Measurements from ENCODE around the gene FBXL3. TPM values are rescaled to one million over a fixed set of nuclear protein-coding genes. Genes with fewer than 3 reads are reported as not detected.

FBXL3 gene
- total and polyA plus RNA-seq, 2 of the 4 experiments (the other 2 are of a cell fraction): 15.3 to 43.6 TPM

DNA sequence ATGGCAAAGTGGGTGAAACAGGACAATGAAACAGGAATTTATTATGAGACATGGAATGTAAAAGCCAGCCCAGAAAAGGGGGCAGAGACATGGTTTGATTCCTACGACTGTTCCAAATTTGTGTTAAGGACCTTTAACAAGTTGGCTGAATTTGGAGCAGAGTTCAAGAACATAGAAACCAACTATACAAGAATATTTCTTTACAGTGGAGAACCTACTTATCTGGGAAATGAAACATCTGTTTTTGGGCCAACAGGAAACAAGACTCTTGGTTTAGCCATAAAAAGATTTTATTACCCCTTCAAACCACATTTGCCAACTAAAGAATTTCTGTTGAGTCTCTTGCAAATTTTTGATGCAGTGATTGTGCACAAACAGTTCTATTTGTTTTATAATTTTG, 26.5 kb downstream of the FBXL3 start:
- no peak overlapping the region for H2BK20ac ChIP-seq (ENCODE audit: low read depth, low read length)
- no peak overlapping the region for H2AK5ac ChIP-seq (ENCODE audit: low read depth, low read length)
- no peak overlapping the region for H4K8ac ChIP-seq (ENCODE audit: low read depth in 2 of 2, low read length in 2 of 2)
- ChIA-PET CTCF (interaction anchor here (0.7 kb wide), 1 partner anchor 332 kb away, joined by 3 read pairs; no protein-coding TSS in a partner anchor), POLR2A (ENCODE audit: unreplicated experiment) (no interaction called here)
- H3K9me1 ChIP-seq (ENCODE audit: insufficient read depth, low read length): peaks cover 3% of the 10 kb centered on the region; the same call in 1 of the 2 replicates
- DNase-seq (no peak), ATAC-seq (ENCODE audit: low read depth) (no peak)
- intact Hi-C loops (cut with micrococcal nuclease): no loop called here
- no peak overlapping the region for H3K4me3 ChIP-seq (ENCODE audit: insufficient read depth, low read depth, low read length)
- H2AK9ac ChIP-seq (replicated peaks; ENCODE audit: low read depth, low read length, poor library complexity): no peak overlapping the region
- in situ Hi-C loops (cut with MboI; ENCODE audit: low sequenced_read_pairs): no loop called here
- H3K36me3 ChIP-seq (ENCODE audit: control insufficient read depth, insufficient read depth, low read length): peaks cover 20% of the 10 kb centered on the region
- no peak overlapping the region for H3K14ac ChIP-seq (replicated peaks; ENCODE audit: low read depth, low read length)
- BruUV-seq (replicated peaks): no TSS peak
- H3K4me1 ChIP-seq (ENCODE audit: control insufficient read depth, insufficient read depth, low read length): no peaks in the 10 kb centered on the region
- peaks cover 3% of the 10 kb centered on the region; the same call in 1 of the 2 replicates for H4K20me1 ChIP-seq (ENCODE audit: insufficient read depth, low read length)
- H4K5ac ChIP-seq (ENCODE audit: low read depth, low read length): no peak overlapping the region
- no peak overlapping the region for H3K23ac ChIP-seq (ENCODE audit: low read depth, low read length)
- H4K91ac ChIP-seq (ENCODE audit: insufficient read depth, low read depth, low read length): no peak overlapping the region
- H3K27me3 ChIP-seq (ENCODE audit: control insufficient read depth, insufficient read depth, low read length): no peaks in the 10 kb centered on the region
- TF ChIP-seq BHLHE40 (IDR thresholded peaks at IDR 0.05; ENCODE audit: low read depth, low read length): no peak
- no peaks in the 10 kb centered on the region for H3K9me3 ChIP-seq (ENCODE audit: control insufficient read depth, insufficient read depth, low read length)
- no peak overlapping the region for H3K4ac ChIP-seq (ENCODE audit: low read depth, low read length)
- H3K79me1 ChIP-seq (ENCODE audit: low read depth in 1 of 2, low read length in 2 of 2): peaks cover 10 to 22% of the 10 kb centered on the region in 2 experiments
- H2BK5ac ChIP-seq (ENCODE audit: low read depth, low read length, poor library complexity, severe bottlenecking): no peak overlapping the region
- no CpG with 5 or more reads among the region's 1 CpG for WGBS, 2 experiments (ENCODE audit: extremely low coverage in 2 of 2, insufficient read length in 1 of 2)
- no peak overlapping the region for H3K9ac ChIP-seq (ENCODE audit: low read depth, low read length)
- no peak overlapping the region for H3K4me2 ChIP-seq (ENCODE audit: low read depth, low read length)
- no peak overlapping the region for H3K56ac ChIP-seq (ENCODE audit: extremely low read depth, insufficient read depth, low read length)
- no peak overlapping the region for H3K27ac ChIP-seq (ENCODE audit: insufficient read depth, low read length)
- no peak overlapping the region for H3K18ac ChIP-seq (ENCODE audit: low read depth, low read length)
- no peak overlapping the region for H2BK15ac ChIP-seq (ENCODE audit: low read depth, low read length)
- H2AFZ ChIP-seq (replicated peaks; ENCODE audit: low read length, poor library complexity): no peak overlapping the region
- dilution Hi-C loops (cut with HindIII; ENCODE audit: low sequenced_read_pairs, unreplicated experiment): no loop called here
- no peak overlapping the region for H2BK120ac ChIP-seq (ENCODE audit: low read depth, low read length)
